Suprapubic skin (tissue), 4 donors: Measurements from ENCODE around the gene LGR4. TPM values are rescaled to one million over a fixed set of nuclear protein-coding genes. Genes with fewer than 3 reads are reported as not detected.

Source experiments
- DNase-seq, 2 donors: peaks; one replicate each; pipeline ENCODE4 v3.0.0-alpha.2; 2019; ENCODE audit warnings: low spot score in 2 of 2
- H3K27ac ChIP-seq: fragments of 200-600 bp; sonication (generic); one replicate; pipeline ENCODE4 v1.5.1; 2019
- H3K27me3 ChIP-seq: fragments of 200-600 bp; sonication (generic); one replicate; pipeline ENCODE4 v1.5.1; 2019
- H3K36me3 ChIP-seq: fragments of 200-600 bp; sonication (generic); one replicate; pipeline ENCODE4 v1.5.1; 2019
- H3K4me1 ChIP-seq: fragments of 200-600 bp; sonication (generic); one replicate; pipeline ENCODE4 v1.5.1; 2019
- H3K4me3 ChIP-seq: fragments of 200-600 bp; sonication (generic); one replicate; pipeline ENCODE4 v1.5.1; 2019; ENCODE audit warnings: mild to moderate bottlenecking
- H3K9me3 ChIP-seq: fragments of 200-600 bp; sonication (generic); one replicate; pipeline ENCODE4 v1.5.1; 2019
- EP300 ChIP-seq: sonication (generic); formaldehyde crosslinking; IDR thresholded peaks from one replicate; pipeline ENCODE4 v1.6.1; 2017; ENCODE audit warnings: antibody characterized with exemption
- POLR2A ChIP-seq, 2 donors: fragments of 450-650 bp; IDR thresholded peaks; one replicate each; pipeline ENCODE4 v1.6.1; 2017; ENCODE audit warnings: antibody characterized with exemption in 2 of 2, mild to moderate bottlenecking in 2 of 2, moderate library complexity in 2 of 2
- POLR2AphosphoS5 ChIP-seq, 3 donors: sonication (generic); formaldehyde crosslinking; IDR thresholded peaks; one replicate each; pipeline ENCODE4 v1.6.1; 2017; ENCODE audit warnings: antibody characterized with exemption in 3 of 3
- WGBS: methylation state at CpG from one replicate; pipeline ENCODE4 v1.1.5; 2018; 5-methylcytosine and 5-hydroxymethylcytosine counted together
- total RNA-seq, 4 donors: library from RNA; depleted of rRNA; stranded (reverse); fragments of >200 nt; gene quantifications; one replicate each; pipeline ENCODE4 v1.1.0, GENCODE V29; 2016
- TF ChIP-seq, protein P1 (sequence below), 2 donors: fragments of 200-600 bp in 1 of 2; fragments of 450-650 bp in 1 of 2; sonication (generic) in 1 of 2; IDR thresholded peaks; one replicate each; pipeline ENCODE4 v1.5.1; 2016 to 2019; ENCODE audit warnings: antibody characterized with exemption in 2 of 2, mild to moderate bottlenecking in 1 of 2, moderate library complexity in 1 of 2

Gene LGR4
- total RNA-seq, 4 donors from 2014 or later: 54.7 to 143 (median 66.4) TPM

DNA sequence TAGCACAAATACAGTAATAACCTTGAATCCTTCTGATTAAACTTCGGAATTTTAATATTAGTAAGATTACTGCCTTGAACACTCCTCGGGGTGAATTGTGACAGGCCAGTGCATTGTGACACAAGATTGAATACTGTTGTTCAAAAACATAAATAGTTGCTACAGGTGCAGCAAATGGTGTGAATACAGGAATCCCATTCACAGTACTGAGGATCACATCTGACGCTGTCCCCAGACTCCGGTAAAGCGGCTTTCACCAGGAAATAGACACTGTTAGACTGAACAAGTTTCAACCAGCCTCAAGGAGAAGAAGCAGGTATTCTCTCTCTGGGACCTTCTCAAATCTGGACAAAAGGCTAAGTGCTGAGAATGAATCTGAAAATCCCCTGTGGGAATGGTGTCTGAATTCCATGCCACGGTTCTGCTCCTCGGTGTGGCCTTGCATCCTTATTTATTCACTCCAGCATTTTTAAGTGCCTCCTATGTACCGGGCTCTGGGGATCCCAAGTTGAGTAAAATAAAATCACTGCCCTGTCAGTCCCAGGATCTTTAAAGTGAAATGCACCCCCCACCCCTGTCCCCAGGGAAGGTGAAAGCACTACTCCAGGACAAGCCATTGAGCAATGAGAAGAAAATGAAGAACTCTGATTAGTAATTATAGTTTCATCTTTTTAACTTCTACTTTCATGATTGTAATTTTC lies 3.4 kb downstream of the LGR4 start:
- no peaks in the 10 kb centered on the region for H3K27me3 ChIP-seq
- no peaks in the 10 kb centered on the region for H3K9me3 ChIP-seq
- TF ChIP-seq, protein P1, sequence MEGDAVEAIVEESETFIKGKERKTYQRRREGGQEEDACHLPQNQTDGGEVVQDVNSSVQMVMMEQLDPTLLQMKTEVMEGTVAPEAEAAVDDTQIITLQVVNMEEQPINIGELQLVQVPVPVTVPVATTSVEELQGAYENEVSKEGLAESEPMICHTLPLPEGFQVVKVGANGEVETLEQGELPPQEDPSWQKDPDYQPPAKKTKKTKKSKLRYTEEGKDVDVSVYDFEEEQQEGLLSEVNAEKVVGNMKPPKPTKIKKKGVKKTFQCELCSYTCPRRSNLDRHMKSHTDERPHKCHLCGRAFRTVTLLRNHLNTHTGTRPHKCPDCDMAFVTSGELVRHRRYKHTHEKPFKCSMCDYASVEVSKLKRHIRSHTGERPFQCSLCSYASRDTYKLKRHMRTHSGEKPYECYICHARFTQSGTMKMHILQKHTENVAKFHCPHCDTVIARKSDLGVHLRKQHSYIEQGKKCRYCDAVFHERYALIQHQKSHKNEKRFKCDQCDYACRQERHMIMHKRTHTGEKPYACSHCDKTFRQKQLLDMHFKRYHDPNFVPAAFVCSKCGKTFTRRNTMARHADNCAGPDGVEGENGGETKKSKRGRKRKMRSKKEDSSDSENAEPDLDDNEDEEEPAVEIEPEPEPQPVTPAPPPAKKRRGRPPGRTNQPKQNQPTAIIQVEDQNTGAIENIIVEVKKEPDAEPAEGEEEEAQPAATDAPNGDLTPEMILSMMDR (IDR thresholded peaks at IDR 0.05): no peak
- TF ChIP-seq EP300 (no peak), POLR2A (IDR thresholded peaks at IDR 0.05) (no peak)
- H3K4me1 ChIP-seq: peaks cover 72% of the 10 kb centered on the region
- H3K27ac ChIP-seq: peak overlapping the region; percentile 97
- DNase-seq: no peak
- WGBS: 62% methylated on average over 8 of the region's 8 CpGs
- peak overlapping the region; percentile 98 for H3K4me3 ChIP-seq
- H3K36me3 ChIP-seq: no peaks in the 10 kb centered on the region

DNA sequence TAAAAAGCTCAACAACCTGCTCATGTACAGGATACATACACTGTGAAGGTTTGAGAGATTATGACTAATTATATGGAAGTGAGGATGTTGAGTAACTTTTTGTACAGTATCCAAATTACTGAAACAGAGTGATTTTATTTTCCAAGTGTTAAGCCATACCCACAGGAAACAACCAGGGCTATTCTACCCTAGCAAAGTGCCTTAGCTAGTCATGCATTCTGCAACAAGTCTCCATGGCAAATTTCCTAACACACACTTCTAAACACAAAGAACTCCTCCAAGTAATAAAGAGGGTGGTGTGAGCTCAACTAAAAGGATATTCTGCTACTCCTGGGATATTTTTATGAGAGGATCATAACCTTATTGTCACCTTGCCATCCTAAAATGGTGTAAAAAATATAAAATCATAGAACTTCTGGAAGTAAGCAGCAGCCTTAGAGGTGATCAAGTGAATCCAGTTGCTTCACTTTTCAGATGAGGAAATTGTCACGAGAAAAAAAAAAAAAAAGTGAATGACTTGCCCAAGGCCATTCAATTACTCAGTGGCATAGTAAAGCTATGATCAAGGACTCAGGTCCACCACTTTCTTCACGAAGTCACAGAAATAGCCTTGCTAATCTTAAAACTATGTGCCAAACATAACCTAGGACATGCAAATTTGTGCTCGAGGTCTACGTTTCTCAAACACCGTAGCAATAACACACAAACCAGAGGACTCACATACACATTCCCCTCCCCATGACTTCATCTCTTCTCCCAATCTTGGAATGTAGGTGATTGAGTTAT lies 4.2 kb downstream of the LGR4 start:
- DNase-seq: no peak
- TF ChIP-seq POLR2A (IDR thresholded peaks at IDR 0.05) (no peak), POLR2AphosphoS5 (IDR thresholded peaks at IDR 0.05) (peak in 1 of 3 donors; percentile 31)
- 46% methylated on average over 5 of the region's 5 CpGs for WGBS
- peak overlapping the region; percentile 98 for H3K4me3 ChIP-seq
- H3K36me3 ChIP-seq: no peaks in the 10 kb centered on the region
- H3K9me3 ChIP-seq: no peaks in the 10 kb centered on the region
- peaks cover 77% of the 10 kb centered on the region for H3K4me1 ChIP-seq
- H3K27ac ChIP-seq: peak overlapping the region; percentile 97
- H3K27me3 ChIP-seq: no peaks in the 10 kb centered on the region

DNA sequence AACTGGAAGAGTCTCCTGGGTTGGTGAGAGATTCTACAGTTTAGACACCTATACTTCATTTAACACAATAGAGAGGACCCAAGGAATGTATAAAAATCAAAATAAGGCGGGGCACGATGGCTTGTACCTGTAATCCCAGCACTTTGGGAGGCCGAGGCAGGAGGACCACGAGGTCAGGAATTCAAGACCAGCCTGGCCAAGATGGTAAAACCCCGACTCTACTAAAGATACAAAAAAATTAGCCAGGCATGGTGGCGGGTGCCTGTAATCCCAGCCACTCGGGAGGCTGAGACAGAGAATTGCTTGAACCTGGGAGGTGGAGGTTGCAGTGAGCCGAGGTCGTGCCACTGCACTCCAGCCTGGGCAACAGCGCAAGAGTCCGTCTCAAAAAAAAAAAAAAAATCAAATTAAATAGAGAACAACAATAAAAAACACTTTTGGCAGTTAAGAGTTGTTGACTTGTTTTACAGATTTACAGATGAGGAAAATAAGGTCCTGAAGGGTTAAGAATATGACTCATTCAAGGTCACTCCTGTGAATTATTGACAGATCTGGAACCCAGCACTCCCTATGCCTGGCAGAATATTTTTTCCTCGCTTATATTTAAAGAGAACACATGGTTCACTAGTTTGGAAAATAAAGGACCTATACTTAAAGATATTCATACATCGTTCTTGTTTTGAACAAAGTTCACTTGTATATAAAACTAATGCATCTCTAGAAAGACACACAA lies 5.2 kb downstream of the LGR4 start:
- DNase-seq: no peak
- H3K27ac ChIP-seq: peak overlapping the region; percentile 97
- H3K36me3 ChIP-seq: no peaks in the 10 kb centered on the region
- TF ChIP-seq, protein P1 (IDR thresholded peaks at IDR 0.05): no peak
- TF ChIP-seq POLR2A (IDR thresholded peaks at IDR 0.05): no peak
- no peak for TF ChIP-seq EP300
- TF ChIP-seq POLR2AphosphoS5 (IDR thresholded peaks at IDR 0.05): no peak
- no peaks in the 10 kb centered on the region for H3K27me3 ChIP-seq
- 87% methylated on average over 13 of the region's 13 CpGs for WGBS
- H3K9me3 ChIP-seq: no peaks in the 10 kb centered on the region
- peaks cover 80% of the 10 kb centered on the region for H3K4me1 ChIP-seq
- H3K4me3 ChIP-seq: no peak overlapping the region

DNA sequence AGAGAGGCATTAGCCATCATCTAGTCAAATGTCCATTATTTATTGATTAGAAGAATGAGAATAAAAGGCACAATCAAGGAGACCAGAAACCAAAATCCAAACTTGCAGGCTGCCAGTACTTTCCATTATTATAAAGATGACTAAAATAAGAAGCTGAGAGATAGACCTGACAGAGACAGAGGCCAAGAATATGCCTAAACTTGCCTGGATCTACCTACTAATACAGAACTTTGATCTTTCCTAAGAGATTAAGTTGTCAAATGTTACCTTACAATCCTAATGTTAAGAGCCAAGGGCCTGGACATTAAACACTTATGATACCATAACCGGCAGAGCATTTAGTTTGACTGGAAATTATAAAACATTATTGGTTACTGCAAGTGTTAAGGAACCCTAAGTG lies 6.2 kb downstream of the LGR4 start:
- no peak for DNase-seq
- Histone ChIP-seq H3K27ac (peak overlapping the region; percentile 53), H3K27me3 (no peaks in the 10 kb centered on the region), H3K36me3 (no peaks in the 10 kb centered on the region), H3K9me3 (no peaks in the 10 kb centered on the region), H3K4me1 (peaks cover 80% of the 10 kb centered on the region), H3K4me3 (no peak overlapping the region)
- TF ChIP-seq POLR2A (IDR thresholded peaks at IDR 0.05) (no peak), EP300 (no peak), POLR2AphosphoS5 (IDR thresholded peaks at IDR 0.05) (no peak)
- TF ChIP-seq, protein P1 (IDR thresholded peaks at IDR 0.05): no peak
- 52% methylated on average over 1 of the region's 1 CpG for WGBS

DNA sequence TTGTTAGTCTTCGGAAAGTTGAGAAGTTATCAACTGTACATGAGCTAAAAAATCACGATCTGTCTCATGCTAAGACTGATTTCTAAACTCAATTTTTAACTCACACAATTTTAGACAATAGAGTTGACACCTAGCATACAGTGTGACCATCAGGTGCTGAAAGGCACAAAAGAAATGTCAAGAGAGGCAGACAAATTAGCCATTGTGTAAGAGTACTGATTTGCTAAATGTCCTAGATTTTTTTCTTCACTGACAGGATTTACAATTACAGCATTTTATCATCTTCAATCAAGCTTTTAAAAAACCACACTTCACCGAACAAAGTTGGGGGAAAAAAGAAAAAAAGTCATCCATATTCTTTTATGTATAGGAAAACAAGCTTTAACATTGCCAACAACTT lies 7.0 kb downstream of the LGR4 start:
- H3K27me3 ChIP-seq: no peaks in the 10 kb centered on the region
- H3K27ac ChIP-seq: peak overlapping the region; percentile 53
- WGBS: 45% methylated on average over 3 of the region's 3 CpGs
- no peaks in the 10 kb centered on the region for H3K36me3 ChIP-seq
- peaks cover 76% of the 10 kb centered on the region for H3K4me1 ChIP-seq
- TF ChIP-seq POLR2A (IDR thresholded peaks at IDR 0.05) (no peak), POLR2AphosphoS5 (IDR thresholded peaks at IDR 0.05) (no peak), EP300 (no peak)
- TF ChIP-seq, protein P1 (IDR thresholded peaks at IDR 0.05): no peak
- no peaks in the 10 kb centered on the region for H3K9me3 ChIP-seq
- DNase-seq: no peak
- no peak overlapping the region for H3K4me3 ChIP-seq
